Fibroblast of villous mesenchyme (primary cell): ENCODE results near the gene MSI1. TPM values are rescaled to one million over a fixed set of nuclear protein-coding genes. Genes with fewer than 3 reads are reported as not detected.
"Not testable (repeated sequence)": the region's sequence is repeated elsewhere in the genome, so short reads cannot be mapped to it uniquely, and the experiment has no call there.

Source experiments
- DNase-seq: peaks from one replicate; pipeline ENCODE4 v3.0.0-alpha.2; 2010; ENCODE audit warnings: low read depth
- H3K4me3 ChIP-seq: 2 replicates; pipeline ENCODE4 v1.5.1; 2011; ENCODE audit warnings: low read depth, mild to moderate bottlenecking, low read length
- CTCF ChIP-seq: IDR thresholded peaks from 2 replicates; pipeline ENCODE4 v1.5.1; 2012; ENCODE audit warnings: low read depth, mild to moderate bottlenecking, low read length; ENCODE audit not compliant: insufficient read depth
- total RNA-seq: library from RNA; depleted of rRNA; stranded (reverse); fragments of >200 nt; gene quantifications from 2 replicates; pipeline ENCODE4 v1.2.3, GENCODE V29; 2012

Gene MSI1
- total RNA-seq, 1 donor, result not detected

DNA sequence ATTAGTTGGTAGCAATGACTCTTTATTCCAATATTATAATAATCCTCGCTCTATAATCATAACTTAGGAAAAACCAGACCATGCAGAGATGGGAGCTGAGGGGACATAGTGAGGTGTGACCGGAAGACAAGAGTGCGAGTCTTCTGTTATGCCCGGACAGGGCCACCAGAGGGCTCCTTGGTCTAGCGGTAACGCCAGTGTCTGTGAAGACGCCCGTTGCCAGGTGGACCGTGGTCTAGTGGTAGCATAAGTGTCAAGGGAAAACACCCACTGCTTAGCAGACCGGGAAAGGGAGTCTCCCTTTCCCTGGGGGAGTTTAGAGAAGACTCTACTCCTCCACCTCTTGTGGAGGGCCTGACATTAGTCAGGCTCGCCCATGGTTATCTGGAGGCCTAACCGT lies 33.5 kb downstream of the MSI1 start:
- peak; percentile 68 for TF ChIP-seq CTCF
- peak; percentile 33 for DNase-seq
- H3K4me3 ChIP-seq, result not testable (repeated sequence)

DNA sequence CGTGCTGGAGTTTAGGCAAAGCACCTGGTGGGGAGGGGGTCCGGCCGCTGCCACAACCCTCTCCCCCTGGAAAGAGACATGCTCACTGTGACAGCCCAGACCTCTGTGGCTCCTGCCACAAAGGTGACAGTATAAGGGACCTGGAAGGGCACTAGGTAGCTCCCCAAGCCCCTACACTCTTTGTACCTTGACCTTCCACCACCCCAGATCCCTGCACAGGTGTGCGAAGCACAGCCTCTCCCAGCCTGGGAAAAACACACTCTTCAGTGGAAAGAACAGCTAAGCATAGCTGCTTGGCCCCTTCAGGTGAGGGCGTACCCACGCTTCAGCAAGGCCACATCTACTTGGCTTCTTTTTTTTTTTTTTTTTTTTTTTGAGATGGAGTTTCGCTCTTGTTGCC lies 36.4 kb downstream of the MSI1 start:
- no peak for DNase-seq
- no peak overlapping the region for H3K4me3 ChIP-seq
- TF ChIP-seq CTCF, result no peak

GRCh38 chr12:120332041-120332440 lies 36.9 kb downstream of the MSI1 start:
- H3K4me3 ChIP-seq, result no peak overlapping the region
- no peak for TF ChIP-seq CTCF
- no peak for DNase-seq

GRCh38 chr12:120331390-120331789 lies 37.6 kb downstream of the MSI1 start:
- no peak for TF ChIP-seq CTCF
- no peak for DNase-seq
- H3K4me3 ChIP-seq, result no peak overlapping the region

DNA sequence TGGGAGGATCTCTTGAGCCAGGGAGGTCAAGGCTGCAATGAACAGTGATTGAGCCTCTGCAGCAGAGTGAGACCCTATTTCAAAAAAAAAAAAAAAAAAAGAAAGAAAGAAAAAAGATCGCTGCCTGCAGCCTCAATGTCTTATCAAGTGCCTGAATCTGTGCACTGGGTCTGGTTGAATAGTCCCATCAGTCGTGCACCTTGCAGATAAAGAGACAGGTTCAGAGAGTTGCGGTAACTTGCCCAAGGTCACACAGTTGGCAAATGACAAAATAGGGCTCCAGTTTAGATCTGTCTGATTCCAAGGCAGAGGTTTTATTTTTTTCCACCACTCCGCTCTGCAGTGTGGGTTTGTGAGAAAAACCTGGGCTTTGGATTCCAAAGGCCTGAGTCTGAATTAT lies 40.7 kb downstream of the MSI1 start:
- no peak for TF ChIP-seq CTCF

DNA sequence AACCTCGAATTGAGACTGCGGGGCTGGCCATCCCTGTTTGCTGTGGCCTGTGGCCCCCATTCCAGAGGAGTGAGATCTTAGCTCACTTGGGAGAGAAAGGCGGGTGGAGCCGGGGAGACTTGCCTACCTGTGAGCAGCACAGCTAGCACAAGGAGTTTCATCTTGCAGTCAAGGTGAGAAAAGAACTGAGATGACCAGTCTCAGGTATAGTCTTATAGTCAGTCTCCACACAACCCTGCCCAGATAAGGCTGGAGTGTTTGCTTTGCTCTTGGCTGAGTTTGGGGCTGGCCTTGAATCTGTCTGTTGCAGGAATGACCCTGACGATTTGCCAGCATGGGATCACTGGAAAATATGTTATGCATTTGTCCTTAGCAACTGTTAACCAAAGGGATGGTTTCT lies 41.4 kb downstream of the MSI1 start, which contains the start of gene PLA2G1B:
PLA2G1B (minus strand) TSS at position 187 of the 400 bp plus-strand sequence; CDS start at position 161, 26 bp downstream.
- H3K4me3 ChIP-seq, result no peak within 1 kb of the TSS
- no peak for TF ChIP-seq CTCF
- DNase-seq, result no peak

More for the DNA sequence above, 40.7 kb downstream of the MSI1 start:
- H3K4me3 ChIP-seq, result no peak overlapping the region
- no peak for DNase-seq

DNA sequence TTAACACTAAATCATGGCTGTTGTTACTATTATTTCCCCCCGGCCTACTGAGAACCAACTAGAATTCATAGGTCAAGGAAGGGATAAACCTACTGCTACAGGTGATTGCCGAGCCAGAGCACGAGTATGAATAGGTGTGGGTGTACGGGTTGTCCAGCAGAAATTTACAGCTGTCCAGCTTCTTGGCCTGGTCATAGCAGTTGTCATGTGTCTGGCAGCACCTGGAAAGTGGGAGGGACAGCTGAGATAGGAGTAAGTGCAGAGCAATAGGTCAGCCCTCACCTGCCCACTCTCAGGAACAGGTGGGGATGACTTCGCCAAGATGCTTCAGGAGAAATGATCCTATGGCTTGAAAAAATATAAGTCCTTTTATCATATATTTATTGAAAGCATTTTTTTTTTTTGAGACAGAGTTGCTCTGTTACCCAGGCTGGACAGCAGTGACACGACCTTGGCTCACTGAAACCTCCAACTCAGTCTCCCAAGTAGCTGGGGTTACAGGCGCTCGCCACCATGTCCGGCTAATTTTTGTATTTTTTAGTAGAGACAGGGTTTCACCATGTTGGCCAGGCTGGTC lies 44.0 kb downstream of the MSI1 start:
- no peak for TF ChIP-seq CTCF
- no peak overlapping the region for H3K4me3 ChIP-seq
- DNase-seq, result no peak
